ENCODE data around the gene NT5E. TPM values are rescaled to one million over a fixed set of nuclear protein-coding genes. Genes with fewer than 3 reads are reported as not detected.

NT5E gene
- total RNA-seq, 4 donors from 2014 or later = 14.7 to 40.6 (median 22.7) TPM

GRCh38 chr6:85451565-85452306 lies 1.9 kb downstream of the NT5E start:
- no peaks in the 10 kb centered on the region for H3K27me3 ChIP-seq
- no peaks in the 10 kb centered on the region for H3K36me3 ChIP-seq
- peaks cover 0 to 29% (median 2%) of the 10 kb centered on the region in 4 donors for H3K4me1 ChIP-seq
- TF ChIP-seq POLR2A (IDR thresholded peaks at IDR 0.05) (no peak), CTCF (IDR thresholded peaks at IDR 0.05) (no peak)
- no peak for DNase-seq
- H3K27ac ChIP-seq = peak overlapping the region in 1 of 4 donors; percentile 79
- peak overlapping the region in 2 of 4 donors; percentile 51 to 63 for H3K4me3 ChIP-seq
- H3K9me3 ChIP-seq = no peaks in the 10 kb centered on the region

GRCh38 chr6:85452441-85452881 lies 2.6 kb downstream of the NT5E start:
- no peaks in the 10 kb centered on the region for H3K36me3 ChIP-seq
- H3K27ac ChIP-seq = peak overlapping the region in 2 of 4 donors; percentile 38 to 79
- H3K4me3 ChIP-seq = peak overlapping the region in 1 of 4 donors; percentile 63
- DNase-seq = no peak
- H3K27me3 ChIP-seq = no peaks in the 10 kb centered on the region
- peaks cover 0 to 29% (median 2%) of the 10 kb centered on the region in 4 donors for H3K4me1 ChIP-seq
- H3K9me3 ChIP-seq = no peaks in the 10 kb centered on the region
- TF ChIP-seq CTCF (IDR thresholded peaks at IDR 0.05) = no peak
- no peak for TF ChIP-seq POLR2A (IDR thresholded peaks at IDR 0.05)

- no peak for DNase-seq
- Histone ChIP-seq H3K4me3 (no peak overlapping the region), H3K27ac (peak overlapping the region in 1 of 4 donors; percentile 38)
These were observed 3.2 kb downstream of the NT5E start for GRCh38 chr6:85453052-85453451.

GRCh38 chr6:85453490-85453889 lies 3.6 kb downstream of the NT5E start:
- Histone ChIP-seq H3K4me3 (no peak overlapping the region), H3K27ac (peak overlapping the region in 1 of 4 donors; percentile 38), H3K27me3 (no peaks in the 10 kb centered on the region), H3K36me3 (no peaks in the 10 kb centered on the region), H3K4me1 (peaks cover 0 to 29% (median 3%) of the 10 kb centered on the region in 4 donors), H3K9me3 (no peaks in the 10 kb centered on the region)
- no peak for TF ChIP-seq POLR2A (IDR thresholded peaks at IDR 0.05)
- TF ChIP-seq CTCF (IDR thresholded peaks at IDR 0.05) = no peak
- DNase-seq = no peak

More at GRCh38 chr6:85453052-85453451, 3.2 kb downstream of the NT5E start:
- Histone ChIP-seq H3K9me3 (no peaks in the 10 kb centered on the region), H3K4me1 (peaks cover 0 to 29% (median 2%) of the 10 kb centered on the region in 4 donors), H3K36me3 (no peaks in the 10 kb centered on the region), H3K27me3 (no peaks in the 10 kb centered on the region)
- no peak for TF ChIP-seq POLR2A (IDR thresholded peaks at IDR 0.05)
- TF ChIP-seq CTCF (IDR thresholded peaks at IDR 0.05) = no peak

GRCh38 chr6:85455471-85456026 lies 5.7 kb downstream of the NT5E start:
- H3K4me3 ChIP-seq = no peak overlapping the region
- H3K9me3 ChIP-seq = no peaks in the 10 kb centered on the region
- no peaks in the 10 kb centered on the region for H3K36me3 ChIP-seq
- H3K4me1 ChIP-seq = peaks cover 0 to 23% (median 5%) of the 10 kb centered on the region in 4 donors
- no peak for DNase-seq
- H3K27me3 ChIP-seq = no peaks in the 10 kb centered on the region
- H3K27ac ChIP-seq = no peak overlapping the region
- TF ChIP-seq POLR2A (IDR thresholded peaks at IDR 0.05) (no peak), CTCF (IDR thresholded peaks at IDR 0.05) (no peak)
